ENCODE data around the gene MAP6. TPM values are rescaled to one million over a fixed set of nuclear protein-coding genes. Genes with fewer than 3 reads are reported as not detected.

The MAP6 gene
- total RNA-seq, 1 donor from 2014 or later, result 6.0 TPM

- Mint-ChIP-seq H3K4me1 (ENCODE audit: low read depth) (peaks cover 11% of the 10 kb centered on the region), H3K27ac (no peak overlapping the region), H3K4me3 (ENCODE audit: low read depth) (no peak overlapping the region), H3K36me3 (ENCODE audit: insufficient read depth) (no peaks in the 10 kb centered on the region), H3K27me3 (peaks cover 15% of the 10 kb centered on the region), H3K9me3 (ENCODE audit: low read depth) (no peaks in the 10 kb centered on the region)
- TF ChIP-seq, protein P1, sequence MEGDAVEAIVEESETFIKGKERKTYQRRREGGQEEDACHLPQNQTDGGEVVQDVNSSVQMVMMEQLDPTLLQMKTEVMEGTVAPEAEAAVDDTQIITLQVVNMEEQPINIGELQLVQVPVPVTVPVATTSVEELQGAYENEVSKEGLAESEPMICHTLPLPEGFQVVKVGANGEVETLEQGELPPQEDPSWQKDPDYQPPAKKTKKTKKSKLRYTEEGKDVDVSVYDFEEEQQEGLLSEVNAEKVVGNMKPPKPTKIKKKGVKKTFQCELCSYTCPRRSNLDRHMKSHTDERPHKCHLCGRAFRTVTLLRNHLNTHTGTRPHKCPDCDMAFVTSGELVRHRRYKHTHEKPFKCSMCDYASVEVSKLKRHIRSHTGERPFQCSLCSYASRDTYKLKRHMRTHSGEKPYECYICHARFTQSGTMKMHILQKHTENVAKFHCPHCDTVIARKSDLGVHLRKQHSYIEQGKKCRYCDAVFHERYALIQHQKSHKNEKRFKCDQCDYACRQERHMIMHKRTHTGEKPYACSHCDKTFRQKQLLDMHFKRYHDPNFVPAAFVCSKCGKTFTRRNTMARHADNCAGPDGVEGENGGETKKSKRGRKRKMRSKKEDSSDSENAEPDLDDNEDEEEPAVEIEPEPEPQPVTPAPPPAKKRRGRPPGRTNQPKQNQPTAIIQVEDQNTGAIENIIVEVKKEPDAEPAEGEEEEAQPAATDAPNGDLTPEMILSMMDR (IDR thresholded peaks at IDR 0.05; ENCODE audit: unreplicated experiment), result no peak
- no peak for DNase-seq (ENCODE audit: low spot score, unreplicated experiment)
These were observed 70.6 kb downstream of the MAP6 start for GRCh38 chr11:75598264-75598663.

- Mint-ChIP-seq H3K4me1 (ENCODE audit: low read depth) (peaks cover 16% of the 10 kb centered on the region), H3K4me3 (ENCODE audit: low read depth) (no peak overlapping the region), H3K27me3 (peaks cover 13% of the 10 kb centered on the region), H3K36me3 (ENCODE audit: insufficient read depth) (no peaks in the 10 kb centered on the region), H3K9me3 (ENCODE audit: low read depth) (no peaks in the 10 kb centered on the region), H3K27ac (no peak overlapping the region)
- no peak for DNase-seq (ENCODE audit: low spot score, unreplicated experiment)
- TF ChIP-seq, protein P1 (IDR thresholded peaks at IDR 0.05; ENCODE audit: unreplicated experiment), result peak; percentile 63
These were observed 71.2 kb downstream of the MAP6 start for GRCh38 chr11:75597636-75598035.

- TF ChIP-seq, protein P1 (IDR thresholded peaks at IDR 0.05; ENCODE audit: unreplicated experiment), result no peak
These were observed 71.9 kb downstream of the MAP6 start for GRCh38 chr11:75596914-75597313.

DNA sequence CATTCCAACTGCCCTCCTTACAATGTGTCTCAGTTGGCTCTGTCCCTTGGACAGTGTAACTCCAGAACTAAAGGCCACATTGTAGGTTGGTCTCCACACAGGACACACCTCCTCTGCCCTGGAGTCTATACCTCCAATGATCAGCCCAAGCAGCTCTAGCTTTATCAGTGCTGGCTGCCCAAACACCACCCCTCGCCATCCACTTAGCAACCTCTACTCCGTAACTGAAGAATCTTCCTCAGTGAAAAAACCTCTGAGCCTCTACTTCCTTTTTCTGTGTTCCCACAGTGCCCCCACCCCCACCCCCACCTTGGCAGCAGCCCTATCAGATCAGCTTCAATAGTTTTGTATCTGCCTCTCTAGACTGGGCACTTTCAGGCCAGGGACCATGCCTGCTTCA, 73.4 kb downstream of the MAP6 start:
- Mint-ChIP-seq H3K4me1 (ENCODE audit: low read depth) (peaks cover 14% of the 10 kb centered on the region), H3K4me3 (ENCODE audit: low read depth) (no peak overlapping the region), H3K36me3 (ENCODE audit: insufficient read depth) (no peaks in the 10 kb centered on the region), H3K27ac (no peak overlapping the region), H3K9me3 (ENCODE audit: low read depth) (no peaks in the 10 kb centered on the region), H3K27me3 (peaks cover 8% of the 10 kb centered on the region)
- TF ChIP-seq, protein P1 (IDR thresholded peaks at IDR 0.05; ENCODE audit: unreplicated experiment), result no peak
- no peak for DNase-seq (ENCODE audit: low spot score, unreplicated experiment)

More at GRCh38 chr11:75596914-75597313, 71.9 kb downstream of the MAP6 start:
- Mint-ChIP-seq H3K4me3 (ENCODE audit: low read depth) (no peak overlapping the region), H3K9me3 (ENCODE audit: low read depth) (no peaks in the 10 kb centered on the region), H3K4me1 (ENCODE audit: low read depth) (peaks cover 20% of the 10 kb centered on the region), H3K27me3 (peaks cover 15% of the 10 kb centered on the region), H3K27ac (no peak overlapping the region), H3K36me3 (ENCODE audit: insufficient read depth) (no peaks in the 10 kb centered on the region)
- no peak for DNase-seq (ENCODE audit: low spot score, unreplicated experiment)

- DNase-seq (ENCODE audit: low spot score, unreplicated experiment), result no peak
- peaks cover 7% of the 10 kb centered on the region for H3K27me3 Mint-ChIP-seq
- no peaks in the 10 kb centered on the region for H3K9me3 Mint-ChIP-seq (ENCODE audit: low read depth)
- peaks cover 14% of the 10 kb centered on the region for H3K4me1 Mint-ChIP-seq (ENCODE audit: low read depth)
- H3K36me3 Mint-ChIP-seq (ENCODE audit: insufficient read depth), result no peaks in the 10 kb centered on the region
- peak overlapping the region; percentile 18 for H3K27ac Mint-ChIP-seq
- TF ChIP-seq, protein P1 (IDR thresholded peaks at IDR 0.05; ENCODE audit: unreplicated experiment), result no peak
- no peak overlapping the region for H3K4me3 Mint-ChIP-seq (ENCODE audit: low read depth)
These were observed 74.6 kb downstream of the MAP6 start for GRCh38 chr11:75594211-75594610.
